Activated CD8-positive, alpha-beta memory T cell treated with anti-CD3 and anti-CD28 coated beads, Interleukin-2, amount 50 U/mL, for 1 hour (primary cell): ENCODE results near the gene C13orf46.
"Not testable (repeated sequence)": the region's sequence is repeated elsewhere in the genome, so short reads cannot be mapped to it uniquely, and the experiment has no call there.

Source experiments
- DNase-seq: peaks from one replicate; pipeline ENCODE4 v3.0.0-alpha.2; 2020; ENCODE audit errors: extremely low read depth

The C13orf46 gene

DNA sequence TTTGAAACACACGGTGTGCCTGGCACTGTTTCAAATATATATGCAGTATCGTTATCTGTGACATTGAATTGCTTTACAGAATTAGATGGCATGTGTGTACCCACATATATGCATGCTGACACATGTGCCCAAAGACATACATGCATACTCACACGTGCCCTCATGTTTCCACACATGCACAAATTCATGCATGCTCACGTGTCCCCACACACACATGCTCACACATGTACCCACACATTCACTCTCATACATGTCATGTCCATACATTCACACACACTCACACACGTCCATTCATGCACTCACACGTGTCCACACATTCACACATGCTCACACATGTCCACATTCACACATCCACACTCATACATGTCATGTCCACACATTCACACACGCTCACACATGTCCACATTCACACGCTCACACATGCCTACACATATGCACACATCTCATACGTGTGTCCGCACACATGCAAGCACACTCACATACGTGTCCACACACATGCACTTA lies 17.9 kb upstream of the C13orf46 start:
- no peak for DNase-seq

DNA sequence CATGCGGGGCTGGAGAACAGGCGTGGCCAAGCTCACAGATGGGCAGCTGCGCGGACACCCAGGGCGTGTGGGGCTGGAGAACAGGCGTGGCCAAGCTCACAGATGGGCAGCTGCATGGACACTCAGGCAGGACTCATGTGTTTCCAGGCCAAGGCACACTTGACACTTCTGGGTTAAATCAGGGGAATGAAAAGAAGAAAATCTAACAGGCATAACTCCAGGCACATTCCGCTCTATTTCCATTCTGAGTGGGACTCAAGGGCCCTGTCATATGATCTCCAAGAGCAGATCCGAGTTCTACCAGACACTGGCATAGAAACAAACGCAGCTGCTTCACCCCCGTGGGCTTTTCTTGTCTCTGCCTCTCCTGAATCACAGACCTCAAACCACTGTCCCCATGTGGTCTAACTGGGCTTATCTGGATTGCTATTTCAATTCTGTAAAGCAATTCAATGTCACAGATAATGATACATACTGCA lies 17.4 kb upstream of the C13orf46 start:
- no peak for DNase-seq

DNA sequence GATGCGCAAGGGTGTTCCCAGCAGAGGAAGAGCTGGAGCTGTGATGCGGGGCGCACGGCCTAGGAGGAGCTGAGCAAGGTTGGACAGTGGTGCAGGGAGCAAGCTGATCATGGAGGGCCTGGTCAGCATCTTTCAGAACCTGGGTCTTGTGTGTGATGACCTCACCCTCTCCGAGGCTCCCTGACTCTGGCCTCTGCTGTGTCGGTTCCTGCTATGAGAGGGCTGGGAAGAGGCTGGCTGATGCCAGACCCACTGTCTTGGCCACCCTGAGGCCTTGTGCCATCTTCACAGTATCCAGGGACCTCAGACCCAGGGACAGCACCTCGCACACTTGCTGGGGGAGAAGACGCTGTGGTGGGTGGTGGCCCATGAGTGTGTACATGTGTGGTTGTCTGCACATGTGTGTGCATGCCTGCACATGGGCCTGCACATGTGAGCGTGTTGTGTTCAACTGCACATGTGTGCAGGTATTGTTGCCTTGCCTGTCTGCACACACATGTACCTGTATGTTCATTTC lies 16.5 kb upstream of the C13orf46 start:
- DNase-seq, result no peak

DNA sequence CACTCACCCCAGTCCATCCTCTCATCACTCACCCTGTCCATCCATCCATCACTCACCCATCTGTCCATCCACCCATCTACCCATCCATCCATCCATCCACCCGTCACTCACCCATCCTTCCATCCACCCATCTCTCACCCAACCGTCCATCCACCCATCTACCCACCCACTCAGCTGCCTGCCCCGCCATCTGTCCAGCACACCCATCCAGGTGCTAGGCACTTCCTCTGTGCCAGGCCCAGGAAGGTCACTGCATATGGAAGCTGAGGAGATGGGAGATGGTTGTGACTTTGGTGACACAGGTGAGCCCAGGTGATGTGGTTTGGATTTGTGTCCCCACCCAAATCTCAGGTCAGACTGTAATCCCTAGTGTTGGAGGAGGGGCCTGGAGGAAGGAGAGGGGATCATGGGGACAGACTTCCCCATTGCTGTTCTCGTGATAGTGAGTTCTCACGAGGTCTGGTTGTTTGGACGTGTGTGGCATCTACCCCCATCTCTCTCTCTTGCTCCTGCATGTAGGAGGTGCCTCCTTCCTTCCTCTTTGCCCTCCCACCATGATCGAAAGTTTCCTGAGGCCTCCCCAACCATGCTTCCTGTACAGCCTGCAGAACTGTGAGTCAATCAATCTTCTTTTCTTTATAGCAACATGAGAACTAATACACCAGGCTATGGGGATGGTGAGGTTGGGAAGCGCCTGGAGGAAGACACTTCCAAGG lies 15.9 kb upstream of the C13orf46 start:
- DNase-seq, result no peak

DNA sequence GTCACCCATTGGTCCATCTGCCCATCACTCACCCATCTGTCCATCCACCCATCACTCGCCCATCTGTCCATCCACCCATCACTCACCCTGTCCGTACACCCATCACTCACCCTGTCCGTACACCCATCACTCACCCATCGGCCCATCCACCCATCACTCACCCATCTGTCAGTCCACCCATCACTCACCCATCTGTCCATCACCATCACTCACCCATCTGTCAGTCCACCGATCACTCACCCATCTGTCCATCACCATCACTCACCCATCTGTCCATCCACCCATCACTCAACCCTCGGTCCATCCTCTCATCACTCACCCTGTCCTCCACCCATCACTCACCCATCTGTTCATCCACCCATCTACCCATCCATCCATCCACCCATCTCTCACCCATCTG lies 15.0 kb upstream of the C13orf46 start:
- DNase-seq, result not testable (repeated sequence)

DNA sequence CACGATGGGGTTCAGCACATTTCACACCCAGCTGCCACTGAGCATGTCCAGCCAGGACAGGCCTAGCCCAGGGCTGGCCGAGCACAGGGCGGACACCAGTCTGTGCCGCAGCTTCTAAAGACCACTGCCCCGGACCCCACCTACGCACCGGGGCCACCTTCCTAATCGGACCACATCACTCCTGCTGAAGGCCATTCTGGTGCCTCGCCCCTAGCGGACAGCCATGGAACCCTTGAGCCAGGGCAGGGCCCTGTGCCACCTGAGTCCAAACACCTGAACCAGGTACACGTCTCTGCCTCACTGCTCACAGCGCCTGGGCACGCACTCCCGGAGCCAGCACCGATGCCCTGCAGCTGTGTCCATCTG lies 8.4 kb upstream of the C13orf46 start:
- DNase-seq, result no peak

DNA sequence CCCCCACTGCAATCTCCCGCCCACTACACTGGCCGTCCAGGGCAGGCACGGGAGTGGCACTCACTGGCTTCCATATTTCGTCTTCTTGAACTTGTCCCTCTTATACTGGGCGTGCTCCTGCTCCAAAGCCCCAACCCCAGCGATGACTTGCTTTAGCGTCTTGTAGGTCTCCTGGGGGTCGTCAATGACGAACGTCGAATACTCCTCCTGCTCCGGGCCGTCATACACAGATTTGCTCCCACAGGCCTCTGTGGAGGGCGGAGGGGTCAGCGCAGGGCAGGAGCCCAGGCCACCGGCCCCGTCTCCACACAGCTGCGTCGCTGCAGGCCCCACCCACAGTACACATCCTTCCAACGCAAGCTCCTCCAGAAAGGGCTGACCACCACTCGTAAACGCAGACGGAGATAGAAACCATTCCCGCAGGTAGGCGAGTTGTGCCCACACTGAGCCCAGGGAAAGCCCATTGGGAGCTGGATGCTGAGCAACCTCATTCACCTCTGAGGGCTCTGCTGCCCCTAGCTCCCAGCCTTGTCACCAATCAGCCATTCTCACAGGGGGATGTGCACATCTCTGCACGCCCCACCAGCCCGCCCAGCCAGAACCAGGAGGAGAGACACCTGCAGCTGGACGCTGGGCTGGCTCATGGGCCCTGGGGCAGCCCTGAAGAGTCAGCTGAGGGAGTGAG lies 7.9 kb upstream of the C13orf46 start:
- DNase-seq, result no peak

DNA sequence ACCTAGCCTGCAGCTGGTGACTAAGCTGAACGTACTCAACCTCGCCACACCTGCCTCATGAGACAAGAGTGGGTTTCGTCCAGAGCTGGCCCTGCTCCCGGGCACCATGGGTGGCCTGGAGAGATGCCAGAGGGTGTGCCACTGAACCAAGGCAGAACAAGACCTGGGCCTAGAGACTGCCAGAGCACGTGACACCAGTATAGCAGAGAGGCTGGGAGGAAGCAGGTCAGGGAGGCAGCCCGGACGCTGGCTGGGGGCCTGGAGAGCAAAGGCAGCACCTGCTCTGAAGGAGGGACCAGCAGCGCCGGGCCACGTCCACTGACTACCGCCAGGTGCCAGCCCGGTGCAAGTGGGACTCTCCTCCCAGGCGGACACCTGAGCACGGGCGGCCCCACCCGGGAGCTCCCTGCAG lies 7.3 kb upstream of the C13orf46 start:
- no peak for DNase-seq

DNA sequence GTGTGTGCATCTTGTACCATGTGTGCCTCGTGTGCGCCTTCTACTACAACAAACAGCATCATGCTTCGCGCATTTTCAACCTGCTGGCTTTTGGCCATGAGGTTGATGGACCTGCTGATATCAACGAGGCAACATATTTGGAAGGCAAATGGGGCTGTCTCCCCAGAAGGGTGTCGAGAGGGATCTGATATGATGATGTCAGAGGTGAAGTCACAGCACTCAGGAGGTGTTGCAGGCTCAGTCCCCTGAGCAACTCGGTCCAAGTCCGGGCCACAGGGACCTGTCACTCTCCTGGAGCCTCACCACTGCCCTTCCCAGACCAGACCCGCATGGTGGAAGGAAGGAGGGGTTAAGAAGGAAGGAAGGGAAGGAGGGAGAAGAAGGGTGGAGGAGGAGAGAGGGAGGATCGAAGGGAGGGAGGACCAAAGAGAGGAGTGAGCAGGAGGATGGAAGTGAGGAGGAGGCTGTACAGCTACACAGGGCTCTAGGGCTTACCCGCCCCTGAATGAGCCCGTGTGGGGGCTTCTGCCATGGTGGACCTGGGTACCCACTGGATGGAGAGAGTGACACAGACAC lies 6.7 kb upstream of the C13orf46 start:
- no peak for DNase-seq

DNA sequence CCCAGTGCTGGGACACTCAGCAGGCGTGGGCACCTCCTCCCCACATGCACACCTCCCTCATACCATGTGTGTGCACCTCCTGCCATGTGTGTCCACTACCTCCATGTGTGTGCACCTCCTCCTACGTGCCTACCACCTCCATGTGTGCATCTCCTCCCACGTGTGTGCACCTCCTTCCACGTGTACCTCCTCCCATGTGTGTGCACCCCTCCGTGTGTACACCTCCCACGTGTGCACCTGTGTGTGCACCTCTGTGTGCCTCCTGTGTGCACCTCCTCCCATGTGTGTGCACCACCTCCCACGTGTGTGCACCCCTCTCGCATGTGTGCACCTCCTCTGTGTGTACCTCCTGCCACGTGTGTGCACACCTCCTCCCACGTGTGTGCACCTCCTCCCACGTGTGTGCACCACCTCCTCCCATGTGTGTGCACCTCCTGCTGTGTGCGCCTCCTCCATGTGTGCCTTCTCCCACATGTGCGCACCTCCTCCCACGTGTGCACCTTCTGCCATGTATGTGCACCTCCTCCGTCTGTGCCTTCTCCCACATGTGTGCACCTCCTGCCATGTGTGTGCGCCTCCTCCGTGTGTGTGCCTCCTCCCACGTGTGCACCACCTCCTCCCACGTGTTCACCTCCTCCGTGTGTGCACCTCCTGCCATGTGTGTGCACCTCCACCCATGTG lies 6.1 kb upstream of the C13orf46 start:
- DNase-seq, result no peak

DNA sequence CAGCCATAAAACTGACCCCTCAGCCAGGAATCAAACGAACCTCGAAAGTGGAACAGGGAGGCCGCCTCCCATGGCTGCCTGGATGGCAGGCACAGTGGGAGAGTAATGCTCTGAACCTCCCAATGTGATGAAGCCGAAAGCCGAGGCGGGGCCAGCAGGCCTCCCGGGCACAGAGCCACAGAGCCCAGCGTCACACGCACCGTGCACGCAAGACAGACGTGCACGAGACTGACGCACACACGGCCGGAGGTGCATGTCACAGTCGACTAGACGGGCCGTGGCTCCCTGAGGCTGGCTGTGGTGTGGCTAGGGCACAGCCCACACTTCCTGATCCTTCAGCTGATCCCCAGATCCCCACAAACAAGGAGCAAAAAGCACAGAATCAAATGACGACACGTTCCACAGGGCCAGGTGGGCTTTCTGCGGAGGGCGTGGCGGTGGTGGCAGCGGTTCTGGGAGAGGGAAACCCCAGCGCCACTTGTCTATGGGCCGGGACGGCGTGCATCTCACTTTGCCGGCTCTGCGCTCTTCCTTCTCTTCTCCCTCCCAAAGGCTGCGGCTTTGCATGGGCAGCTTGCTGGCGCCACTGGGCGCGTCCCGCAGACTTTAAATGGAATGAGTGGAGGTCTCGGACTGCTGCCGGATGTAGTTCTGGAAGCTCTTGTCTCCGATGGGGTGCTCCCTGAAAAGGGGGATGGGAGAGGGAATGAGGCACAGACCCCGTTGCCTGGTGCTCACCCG lies 5.0 kb upstream of the C13orf46 start:
- no peak for DNase-seq

DNA sequence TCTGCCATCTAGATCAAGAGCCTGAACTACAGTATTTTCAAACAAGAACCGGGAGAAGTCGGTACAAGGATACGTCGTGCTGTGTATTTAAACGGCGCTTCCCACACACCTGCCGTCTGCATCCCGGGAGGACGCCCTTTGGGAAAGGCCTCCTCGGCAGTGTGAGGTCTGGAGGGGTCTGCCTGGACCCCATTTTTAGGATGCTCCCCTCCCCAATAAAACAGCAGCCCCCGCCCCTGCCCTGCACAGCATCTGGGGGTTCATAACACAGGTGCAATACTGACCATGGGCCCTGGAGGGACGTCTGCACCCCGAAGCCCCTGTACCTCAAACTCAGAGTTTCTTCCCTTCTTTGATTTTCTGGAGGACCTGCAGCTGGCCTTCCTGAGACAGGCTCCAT lies 4.1 kb upstream of the C13orf46 start:
- DNase-seq, result no peak

DNA sequence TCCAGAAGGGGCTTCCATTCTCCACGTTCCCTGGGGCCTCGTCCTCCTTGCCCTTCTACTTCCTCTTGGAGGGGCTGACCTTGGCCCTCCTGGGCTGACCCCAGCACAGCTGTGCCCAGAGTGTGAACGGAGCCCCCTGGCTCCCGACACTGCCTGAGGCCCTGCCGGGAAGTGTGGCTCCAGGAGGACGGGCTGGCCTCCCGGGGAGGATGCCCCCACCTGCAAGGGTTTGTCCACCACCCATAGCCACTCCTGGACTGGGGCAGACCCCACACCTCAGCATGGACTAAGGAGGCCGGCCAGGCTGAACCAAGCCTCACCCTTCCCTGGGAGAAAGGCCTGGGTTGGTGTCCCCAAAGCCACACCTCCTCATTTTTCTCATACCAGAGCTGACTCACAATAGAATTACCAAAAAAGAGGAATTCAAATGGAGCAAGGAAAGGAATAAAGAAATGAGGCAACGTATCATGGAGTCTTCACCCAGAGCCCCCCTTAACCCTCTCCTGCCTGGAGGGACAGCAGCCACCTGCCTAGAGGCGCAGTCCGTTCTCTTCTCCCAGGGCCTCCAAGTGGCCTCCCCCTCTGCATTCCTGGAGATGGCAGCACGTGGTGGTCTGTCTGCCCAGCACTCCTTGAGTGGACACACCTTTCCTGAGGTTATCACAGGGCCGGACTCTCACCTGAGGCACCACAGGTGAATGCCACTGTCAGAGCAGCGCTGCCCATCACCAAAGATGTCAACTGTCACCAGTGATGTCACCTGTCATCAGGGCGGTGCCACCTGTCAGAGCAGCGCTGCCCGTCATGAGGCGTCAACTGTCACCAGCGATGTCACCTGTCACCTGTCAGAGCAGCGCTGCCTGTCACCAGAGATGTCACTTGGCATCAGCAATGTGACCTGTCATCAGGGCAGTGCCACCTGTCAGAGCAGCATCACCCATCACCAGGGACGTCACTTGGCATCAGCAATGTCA lies 3.1 kb upstream of the C13orf46 start:
- no peak for DNase-seq

DNA sequence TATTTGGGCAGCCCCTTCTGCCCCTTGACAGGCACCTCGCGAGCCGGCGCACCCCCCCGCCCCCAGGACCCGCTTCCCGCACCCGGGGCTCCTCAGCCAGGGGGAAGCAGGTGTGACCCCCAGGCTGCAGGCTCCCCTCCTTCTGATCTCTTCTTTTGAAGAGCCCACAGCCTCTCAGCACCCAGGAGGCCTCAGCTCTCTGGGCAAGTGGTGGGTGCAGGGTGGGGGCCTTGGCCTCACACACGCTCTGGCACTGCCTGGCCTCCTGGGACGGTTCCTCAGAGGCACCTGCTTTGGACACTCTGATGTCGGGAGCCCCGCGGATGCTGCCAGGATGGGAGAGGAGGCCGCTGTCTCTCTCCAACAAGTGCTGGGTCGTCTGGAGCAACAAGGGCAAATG lies 1.5 kb upstream of the C13orf46 start:
- DNase-seq, result no peak

DNA sequence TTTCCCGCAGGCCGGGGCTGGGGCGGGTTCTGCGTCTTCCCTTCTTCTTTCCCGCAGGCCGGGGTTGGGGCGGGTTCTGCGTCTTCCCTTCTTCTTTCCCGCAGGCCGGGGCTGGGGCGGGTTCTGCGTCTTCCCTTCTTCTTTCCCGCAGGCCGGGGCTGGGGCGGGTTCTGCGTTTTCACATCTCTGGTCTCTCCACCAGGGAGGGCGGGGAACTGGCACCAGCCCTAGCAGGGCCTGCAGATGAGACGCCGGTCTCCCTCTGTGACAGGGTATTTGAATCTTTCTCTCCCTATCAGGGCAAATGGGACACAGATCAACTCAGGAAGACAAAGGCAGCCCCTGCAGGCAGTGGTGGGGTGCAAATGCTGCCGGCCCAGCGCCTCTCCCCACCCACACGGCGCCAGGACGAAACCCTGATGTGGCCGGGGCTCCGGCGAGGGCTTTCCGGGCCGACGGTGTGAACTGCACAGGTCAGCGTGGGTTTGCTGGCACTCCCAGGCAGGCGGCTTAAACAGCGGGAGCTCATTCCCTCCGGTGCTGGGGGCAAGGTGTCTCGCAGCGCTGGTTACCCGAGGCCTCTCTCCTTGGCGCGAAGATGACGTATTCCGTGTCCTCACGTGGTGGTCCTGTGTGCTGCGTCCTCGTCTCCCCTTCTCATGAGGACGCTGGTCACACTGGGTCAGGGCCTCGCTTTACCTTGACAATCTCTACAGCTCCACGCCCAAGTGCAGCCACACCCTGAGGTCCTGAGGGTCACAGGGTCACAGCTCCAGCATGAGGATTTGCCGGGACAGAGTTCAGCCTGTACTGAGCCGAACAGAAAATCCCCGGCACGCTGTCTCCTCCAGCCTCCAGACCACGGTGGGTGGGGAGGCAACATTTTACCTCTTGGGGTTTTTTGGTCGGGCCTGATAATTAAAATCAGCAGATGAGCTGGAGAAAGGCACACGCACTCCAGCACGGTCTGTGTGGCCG lies 717 bp upstream of the C13orf46 start:
- no peak for DNase-seq

DNA sequence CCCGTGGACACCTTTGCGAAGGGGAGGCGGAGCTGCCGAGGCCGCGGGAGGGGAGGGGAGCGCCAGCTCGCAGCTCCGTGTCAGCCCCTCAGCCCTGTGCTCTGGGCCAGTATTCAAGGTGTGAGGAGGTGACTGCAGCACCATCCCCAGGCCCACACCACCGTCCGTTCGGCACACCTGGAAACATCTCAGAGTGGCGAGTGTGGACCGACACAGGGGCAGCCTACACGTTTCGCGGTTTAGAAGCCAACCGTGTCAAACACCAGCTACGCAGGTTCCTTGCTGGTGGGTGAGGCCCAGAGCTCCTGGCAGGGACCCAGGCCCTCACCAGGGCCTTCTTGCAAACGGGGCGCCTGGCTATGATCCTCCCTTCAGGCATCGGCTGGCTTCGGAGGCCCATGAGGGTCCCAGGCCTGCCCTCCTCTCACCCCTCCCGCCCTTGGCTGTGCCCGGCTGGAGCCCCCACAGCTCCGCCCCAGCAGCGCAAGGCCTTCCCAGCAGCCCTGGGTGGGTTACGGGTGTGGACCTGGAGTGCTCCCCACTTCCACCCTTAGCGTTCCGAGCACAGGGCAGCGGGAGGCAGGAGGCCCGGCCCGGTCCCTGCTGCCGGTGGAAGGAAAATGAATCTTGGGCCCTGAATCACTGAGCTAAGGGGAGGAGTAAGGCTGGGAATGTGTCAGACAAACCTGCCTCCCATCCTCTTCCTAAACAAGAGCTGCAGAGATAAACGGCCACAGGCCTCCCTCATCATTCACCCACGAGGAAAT lies 1.2 kb downstream of the C13orf46 start:
- no peak for DNase-seq

DNA sequence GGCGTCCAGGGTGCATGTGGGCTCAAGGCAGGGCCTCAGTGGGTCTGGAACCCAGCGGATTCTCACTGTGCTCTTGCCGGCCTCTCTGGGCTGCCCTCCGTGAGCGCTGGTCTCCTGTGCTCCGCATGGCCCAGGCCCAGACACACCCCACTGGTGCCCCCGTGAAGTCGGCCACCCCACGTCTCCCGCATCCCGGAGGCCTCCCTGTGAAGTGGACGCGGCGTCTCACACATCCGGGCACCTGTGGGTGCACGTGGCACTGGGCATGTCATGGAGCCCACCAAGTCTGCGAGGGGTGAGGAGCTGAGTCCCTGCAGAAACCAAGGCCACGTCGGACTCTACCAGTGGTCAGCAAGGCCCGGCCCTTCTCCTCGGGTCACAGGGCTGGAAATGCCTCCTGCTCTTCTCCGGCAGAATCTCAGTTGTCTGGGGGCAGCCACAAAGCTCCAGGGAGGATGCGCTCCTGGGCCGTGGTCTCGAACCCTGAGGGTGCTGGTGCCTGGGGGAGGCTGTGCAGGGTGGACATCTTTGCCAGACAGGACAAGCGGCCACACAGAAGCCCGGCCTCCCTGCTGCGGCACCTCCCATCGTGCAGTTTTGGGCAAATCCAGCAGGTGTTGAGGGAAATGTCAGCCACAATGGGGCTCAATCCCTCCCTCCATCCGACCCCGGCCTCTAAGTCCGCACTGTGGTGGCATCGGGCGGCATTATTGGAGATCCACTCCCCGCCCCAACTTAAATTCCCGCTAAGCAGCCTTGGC lies 2.2 kb downstream of the C13orf46 start:
- no peak for DNase-seq
